Subcutaneous adipose tissue (tissue), 4 donors: Measurements from ENCODE around the gene NAA10. TPM values are rescaled to one million over a fixed set of nuclear protein-coding genes. Genes with fewer than 3 reads are reported as not detected.

Experiments used
- total RNA-seq, 4 donors: library from RNA; depleted of rRNA; stranded (reverse); fragments of >200 nt; gene quantifications; one replicate each; pipeline ENCODE4 v1.1.0, GENCODE V29; 2016
- TF ChIP-seq, protein P1 (sequence below): fragments of 450-650 bp; IDR thresholded peaks from one replicate; pipeline ENCODE4 v1.5.1; 2016; ENCODE audit warnings: low read depth, mild to moderate bottlenecking, control low read depth, antibody characterized with exemption, moderate library complexity

The NAA10 gene
- total RNA-seq, 4 donors from 2014 or later, result 69.4 to 87.8 (median 76.5) TPM

- TF ChIP-seq, protein P1, sequence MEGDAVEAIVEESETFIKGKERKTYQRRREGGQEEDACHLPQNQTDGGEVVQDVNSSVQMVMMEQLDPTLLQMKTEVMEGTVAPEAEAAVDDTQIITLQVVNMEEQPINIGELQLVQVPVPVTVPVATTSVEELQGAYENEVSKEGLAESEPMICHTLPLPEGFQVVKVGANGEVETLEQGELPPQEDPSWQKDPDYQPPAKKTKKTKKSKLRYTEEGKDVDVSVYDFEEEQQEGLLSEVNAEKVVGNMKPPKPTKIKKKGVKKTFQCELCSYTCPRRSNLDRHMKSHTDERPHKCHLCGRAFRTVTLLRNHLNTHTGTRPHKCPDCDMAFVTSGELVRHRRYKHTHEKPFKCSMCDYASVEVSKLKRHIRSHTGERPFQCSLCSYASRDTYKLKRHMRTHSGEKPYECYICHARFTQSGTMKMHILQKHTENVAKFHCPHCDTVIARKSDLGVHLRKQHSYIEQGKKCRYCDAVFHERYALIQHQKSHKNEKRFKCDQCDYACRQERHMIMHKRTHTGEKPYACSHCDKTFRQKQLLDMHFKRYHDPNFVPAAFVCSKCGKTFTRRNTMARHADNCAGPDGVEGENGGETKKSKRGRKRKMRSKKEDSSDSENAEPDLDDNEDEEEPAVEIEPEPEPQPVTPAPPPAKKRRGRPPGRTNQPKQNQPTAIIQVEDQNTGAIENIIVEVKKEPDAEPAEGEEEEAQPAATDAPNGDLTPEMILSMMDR, result no peak
Observed at GRCh38 chrX:153920546-153920945, 14.3 kb downstream of the NAA10 start.

- TF ChIP-seq, protein P1, result no peak
Observed at GRCh38 chrX:153919281-153919680, 15.6 kb downstream of the NAA10 start.

- TF ChIP-seq, protein P1, result no peak
Observed at GRCh38 chrX:153917869-153918268, 17.0 kb downstream of the NAA10 start.

DNA sequence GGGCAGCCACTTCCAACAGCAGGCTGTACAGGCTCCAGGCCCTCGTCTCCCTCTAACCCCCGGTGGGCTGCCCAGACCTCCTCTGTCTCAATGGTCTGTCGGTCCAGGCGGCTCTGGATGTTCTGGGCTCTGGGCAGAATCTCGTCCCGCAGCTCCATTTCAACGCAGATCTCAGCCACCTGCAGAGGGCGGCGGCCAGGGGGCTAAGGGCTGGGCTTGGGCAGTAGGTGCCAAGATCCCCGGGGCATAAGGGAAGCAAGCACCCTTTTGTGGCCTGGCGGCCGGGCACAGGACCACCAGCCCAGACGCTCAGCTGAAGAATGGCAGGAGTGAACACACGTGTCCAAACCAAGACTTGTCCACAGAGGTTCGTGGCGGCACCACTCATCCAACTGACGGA, 21.1 kb downstream of the NAA10 start:
- TF ChIP-seq, protein P1, result no peak

DNA sequence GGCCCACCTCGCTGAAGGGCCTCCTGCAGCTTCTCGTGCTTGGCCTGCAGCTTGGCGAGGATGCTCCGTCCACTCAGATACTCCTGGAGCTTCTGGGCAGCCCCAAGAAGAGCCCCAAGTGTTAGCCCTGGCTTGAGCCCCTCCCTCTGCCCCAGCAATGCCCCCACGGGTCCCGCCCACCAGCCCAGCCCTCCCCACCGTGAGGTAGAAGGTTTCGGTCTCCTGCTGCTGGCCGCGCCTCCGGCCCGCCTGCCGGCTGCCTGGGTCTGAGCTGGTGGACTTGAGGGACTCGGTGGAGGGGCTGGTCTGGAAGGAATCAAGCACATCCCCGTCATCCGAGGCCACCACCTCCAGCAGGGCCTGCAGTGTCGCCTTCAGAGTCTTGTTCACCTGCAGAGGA, 21.6 kb downstream of the NAA10 start:
- TF ChIP-seq, protein P1, result no peak

DNA sequence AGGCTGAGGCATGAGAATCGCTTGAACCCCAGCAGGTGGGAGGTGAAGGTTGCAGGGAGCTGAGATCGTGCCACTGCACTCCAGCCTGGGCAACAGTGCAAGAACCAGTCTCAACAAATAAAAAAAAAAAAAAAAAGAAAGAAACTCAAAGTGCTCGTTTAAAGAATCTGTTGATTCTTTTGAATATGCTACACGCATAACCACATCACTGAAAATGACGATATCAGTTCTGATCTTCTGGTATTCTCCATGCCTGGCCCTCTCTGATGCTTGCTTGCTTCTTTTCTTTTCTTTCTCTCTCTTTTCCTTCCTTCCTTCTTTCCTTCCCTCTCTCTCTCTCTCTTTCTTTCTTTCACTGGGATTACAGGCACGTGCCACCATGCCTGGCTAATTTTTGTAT, 23.0 kb downstream of the NAA10 start:
- TF ChIP-seq, protein P1, result no peak

DNA sequence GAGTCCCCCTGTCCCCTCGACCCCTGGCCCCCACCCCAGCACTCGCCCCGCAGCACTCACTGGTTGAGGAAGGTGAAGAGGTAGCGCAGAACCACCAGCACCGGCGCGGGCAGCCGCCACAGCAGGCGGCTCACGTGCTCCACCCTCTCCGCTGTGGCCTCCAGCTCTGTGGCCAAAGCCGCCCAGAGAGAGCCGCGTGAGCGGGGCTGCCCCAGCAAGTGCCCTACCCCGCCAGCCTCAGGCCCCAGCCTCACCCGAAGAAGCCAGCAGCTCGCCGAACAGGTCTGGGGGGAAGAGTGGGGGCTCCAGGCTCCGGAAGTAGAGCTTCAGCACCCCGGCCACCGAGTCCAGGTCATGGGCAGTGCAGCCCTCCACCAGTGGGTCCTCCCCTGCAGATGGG, 24.4 kb downstream of the NAA10 start:
- TF ChIP-seq, protein P1, result no peak
